Measurements from ENCODE around the gene ZBTB3. TPM values are rescaled to one million over a fixed set of nuclear protein-coding genes. Genes with fewer than 3 reads are reported as not detected.

ZBTB3 gene
- total and polyA plus RNA-seq, 9 of the 15 experiments (the other 6 are each of a cell fraction or from before 2014, with no cell fraction given): 1.9 to 10.0 (median 4.9) TPM

DNA sequence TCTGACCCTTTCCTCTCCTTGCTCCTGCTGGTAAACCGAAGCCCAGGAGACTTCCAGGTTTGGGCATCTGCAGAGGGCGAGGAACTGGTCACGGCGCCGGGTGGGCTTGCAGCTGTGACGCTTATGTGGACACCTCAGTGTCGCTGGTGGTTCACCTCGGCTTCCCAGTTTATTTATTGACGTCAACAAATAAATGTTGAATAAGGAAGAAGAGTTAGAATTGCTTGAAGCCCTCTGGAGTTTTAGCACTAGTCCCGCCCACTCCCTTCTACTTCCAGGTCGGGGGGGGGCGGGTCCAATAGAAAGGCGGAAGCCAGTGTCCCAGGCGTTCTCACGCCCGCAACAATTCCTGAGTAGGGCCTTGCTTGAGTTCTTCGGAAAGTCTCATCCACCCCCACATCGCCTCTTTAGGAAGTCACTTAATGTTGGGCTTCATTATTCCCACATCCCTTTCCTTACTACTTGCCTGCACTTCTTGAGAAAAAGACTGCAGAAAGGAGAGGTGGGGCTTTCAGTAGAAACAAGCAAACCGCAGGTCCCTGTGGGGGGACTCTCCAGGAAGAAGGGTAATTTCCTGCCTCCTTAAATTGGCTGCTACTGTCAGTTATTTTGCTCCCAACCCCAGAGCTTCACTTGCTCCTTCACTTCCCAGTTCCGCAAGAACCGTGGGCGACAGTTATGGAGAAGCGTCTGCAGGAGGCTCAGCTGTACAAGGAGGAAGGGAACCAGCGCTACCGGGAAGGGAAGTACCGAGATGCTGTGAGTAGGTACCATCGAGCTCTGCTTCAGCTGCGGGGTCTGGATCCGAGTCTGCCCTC is 25.6 kb downstream of the ZBTB3 start, which contains the start of gene TTC9C (continued):
- TF ChIP-seq, protein P1, sequence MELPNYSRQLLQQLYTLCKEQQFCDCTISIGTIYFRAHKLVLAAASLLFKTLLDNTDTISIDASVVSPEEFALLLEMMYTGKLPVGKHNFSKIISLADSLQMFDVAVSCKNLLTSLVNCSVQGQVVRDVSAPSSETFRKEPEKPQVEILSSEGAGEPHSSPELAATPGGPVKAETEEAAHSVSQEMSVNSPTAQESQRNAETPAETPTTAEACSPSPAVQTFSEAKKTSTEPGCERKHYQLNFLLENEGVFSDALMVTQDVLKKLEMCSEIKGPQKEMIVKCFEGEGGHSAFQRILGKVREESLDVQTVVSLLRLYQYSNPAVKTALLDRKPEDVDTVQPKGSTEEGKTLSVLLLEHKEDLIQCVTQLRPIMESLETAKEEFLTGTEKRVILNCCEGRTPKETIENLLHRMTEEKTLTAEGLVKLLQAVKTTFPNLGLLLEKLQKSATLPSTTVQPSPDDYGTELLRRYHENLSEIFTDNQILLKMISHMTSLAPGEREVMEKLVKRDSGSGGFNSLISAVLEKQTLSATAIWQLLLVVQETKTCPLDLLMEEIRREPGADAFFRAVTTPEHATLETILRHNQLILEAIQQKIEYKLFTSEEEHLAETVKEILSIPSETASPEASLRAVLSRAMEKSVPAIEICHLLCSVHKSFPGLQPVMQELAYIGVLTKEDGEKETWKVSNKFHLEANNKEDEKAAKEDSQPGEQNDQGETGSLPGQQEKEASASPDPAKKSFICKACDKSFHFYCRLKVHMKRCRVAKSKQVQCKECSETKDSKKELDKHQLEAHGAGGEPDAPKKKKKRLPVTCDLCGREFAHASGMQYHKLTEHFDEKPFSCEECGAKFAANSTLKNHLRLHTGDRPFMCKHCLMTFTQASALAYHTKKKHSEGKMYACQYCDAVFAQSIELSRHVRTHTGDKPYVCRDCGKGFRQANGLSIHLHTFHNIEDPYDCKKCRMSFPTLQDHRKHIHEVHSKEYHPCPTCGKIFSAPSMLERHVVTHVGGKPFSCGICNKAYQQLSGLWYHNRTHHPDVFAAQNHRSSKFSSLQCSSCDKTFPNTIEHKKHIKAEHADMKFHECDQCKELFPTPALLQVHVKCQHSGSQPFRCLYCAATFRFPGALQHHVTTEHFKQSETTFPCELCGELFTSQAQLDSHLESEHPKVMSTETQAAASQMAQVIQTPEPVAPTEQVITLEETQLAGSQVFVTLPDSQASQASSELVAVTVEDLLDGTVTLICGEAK (IDR thresholded peaks at IDR 0.05): peak; percentile 93
- TF ChIP-seq, protein P1 (CRISPR knock-in tag; IDR thresholded peaks at IDR 0.05): no peak
- TF ChIP-seq SIN3B (IDR thresholded peaks at IDR 0.05; ENCODE audit: low read depth): peak; percentile 42
- TF ChIP-seq, protein P2, sequence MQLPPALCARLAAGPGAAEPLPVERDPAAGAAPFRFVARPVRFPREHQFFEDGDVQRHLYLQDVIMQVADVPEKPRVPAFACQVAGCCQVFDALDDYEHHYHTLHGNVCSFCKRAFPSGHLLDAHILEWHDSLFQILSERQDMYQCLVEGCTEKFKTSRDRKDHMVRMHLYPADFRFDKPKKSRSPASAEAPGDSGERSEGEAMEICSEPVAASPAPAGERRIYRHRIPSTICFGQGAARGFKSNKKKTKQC (CRISPR knock-in tag; IDR thresholded peaks at IDR 0.05): 0 out of 2 replicates have a peak, but pooled peaks have one; percentile 35
- TF ChIP-seq, protein P3, sequence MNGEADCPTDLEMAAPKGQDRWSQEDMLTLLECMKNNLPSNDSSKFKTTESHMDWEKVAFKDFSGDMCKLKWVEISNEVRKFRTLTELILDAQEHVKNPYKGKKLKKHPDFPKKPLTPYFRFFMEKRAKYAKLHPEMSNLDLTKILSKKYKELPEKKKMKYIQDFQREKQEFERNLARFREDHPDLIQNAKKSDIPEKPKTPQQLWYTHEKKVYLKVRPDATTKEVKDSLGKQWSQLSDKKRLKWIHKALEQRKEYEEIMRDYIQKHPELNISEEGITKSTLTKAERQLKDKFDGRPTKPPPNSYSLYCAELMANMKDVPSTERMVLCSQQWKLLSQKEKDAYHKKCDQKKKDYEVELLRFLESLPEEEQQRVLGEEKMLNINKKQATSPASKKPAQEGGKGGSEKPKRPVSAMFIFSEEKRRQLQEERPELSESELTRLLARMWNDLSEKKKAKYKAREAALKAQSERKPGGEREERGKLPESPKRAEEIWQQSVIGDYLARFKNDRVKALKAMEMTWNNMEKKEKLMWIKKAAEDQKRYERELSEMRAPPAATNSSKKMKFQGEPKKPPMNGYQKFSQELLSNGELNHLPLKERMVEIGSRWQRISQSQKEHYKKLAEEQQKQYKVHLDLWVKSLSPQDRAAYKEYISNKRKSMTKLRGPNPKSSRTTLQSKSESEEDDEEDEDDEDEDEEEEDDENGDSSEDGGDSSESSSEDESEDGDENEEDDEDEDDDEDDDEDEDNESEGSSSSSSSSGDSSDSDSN (IDR thresholded peaks at IDR 0.05; ENCODE audit: borderline replicate concordance in 1 of 2, low read depth in 2 of 2, low read length in 2 of 2): 0 out of 4 replicates have a peak, but pooled peaks of 1 of the 2 experiments have one; percentile 66
- TF ChIP-seq TAF9B (IDR thresholded peaks at IDR 0.05; ENCODE audit: partially characterized antibody): peak; percentile 49
- no peak for TF ChIP-seq RUNX1 (IDR thresholded peaks at IDR 0.05; ENCODE audit: low read depth)
- no peak for TF ChIP-seq ZNF830 (CRISPR knock-in tag; IDR thresholded peaks at IDR 0.05)
- peak; percentile 71 for TF ChIP-seq POLR2A (conservative IDR thresholded peaks at IDR 0.05)
- TF ChIP-seq FOXK2 (conservative IDR thresholded peaks at IDR 0.05 in 1 of 2, IDR thresholded peaks at IDR 0.05 in 1 of 2; ENCODE audit: low read depth in 2 of 2): peak in 1 of 2 experiments; percentile 69; a peak in 1 of 4 replicates
- TF ChIP-seq, protein P4, sequence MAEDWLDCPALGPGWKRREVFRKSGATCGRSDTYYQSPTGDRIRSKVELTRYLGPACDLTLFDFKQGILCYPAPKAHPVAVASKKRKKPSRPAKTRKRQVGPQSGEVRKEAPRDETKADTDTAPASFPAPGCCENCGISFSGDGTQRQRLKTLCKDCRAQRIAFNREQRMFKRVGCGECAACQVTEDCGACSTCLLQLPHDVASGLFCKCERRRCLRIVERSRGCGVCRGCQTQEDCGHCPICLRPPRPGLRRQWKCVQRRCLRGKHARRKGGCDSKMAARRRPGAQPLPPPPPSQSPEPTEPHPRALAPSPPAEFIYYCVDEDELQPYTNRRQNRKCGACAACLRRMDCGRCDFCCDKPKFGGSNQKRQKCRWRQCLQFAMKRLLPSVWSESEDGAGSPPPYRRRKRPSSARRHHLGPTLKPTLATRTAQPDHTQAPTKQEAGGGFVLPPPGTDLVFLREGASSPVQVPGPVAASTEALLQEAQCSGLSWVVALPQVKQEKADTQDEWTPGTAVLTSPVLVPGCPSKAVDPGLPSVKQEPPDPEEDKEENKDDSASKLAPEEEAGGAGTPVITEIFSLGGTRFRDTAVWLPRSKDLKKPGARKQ (CRISPR knock-in tag; IDR thresholded peaks at IDR 0.05): no peak
- peak; percentile 98 for TF ChIP-seq NR2C2 (CRISPR knock-in tag; IDR thresholded peaks at IDR 0.05)
- TF ChIP-seq NR2C2 (tag; IDR thresholded peaks at IDR 0.05): peak; percentile 99

Data from K562 (cell line).